GM12872 (cell line): ENCODE measurements around the gene ADAM12.

Experiments used
- TF ChIP-seq, protein P1 (sequence below): IDR thresholded peaks from 3 replicates; pipeline ENCODE4 v1.5.1; 2011; ENCODE audit warnings: low read depth, mild to moderate bottlenecking, low read length, moderate library complexity; ENCODE audit not compliant: insufficient read depth

ADAM12 gene

DNA sequence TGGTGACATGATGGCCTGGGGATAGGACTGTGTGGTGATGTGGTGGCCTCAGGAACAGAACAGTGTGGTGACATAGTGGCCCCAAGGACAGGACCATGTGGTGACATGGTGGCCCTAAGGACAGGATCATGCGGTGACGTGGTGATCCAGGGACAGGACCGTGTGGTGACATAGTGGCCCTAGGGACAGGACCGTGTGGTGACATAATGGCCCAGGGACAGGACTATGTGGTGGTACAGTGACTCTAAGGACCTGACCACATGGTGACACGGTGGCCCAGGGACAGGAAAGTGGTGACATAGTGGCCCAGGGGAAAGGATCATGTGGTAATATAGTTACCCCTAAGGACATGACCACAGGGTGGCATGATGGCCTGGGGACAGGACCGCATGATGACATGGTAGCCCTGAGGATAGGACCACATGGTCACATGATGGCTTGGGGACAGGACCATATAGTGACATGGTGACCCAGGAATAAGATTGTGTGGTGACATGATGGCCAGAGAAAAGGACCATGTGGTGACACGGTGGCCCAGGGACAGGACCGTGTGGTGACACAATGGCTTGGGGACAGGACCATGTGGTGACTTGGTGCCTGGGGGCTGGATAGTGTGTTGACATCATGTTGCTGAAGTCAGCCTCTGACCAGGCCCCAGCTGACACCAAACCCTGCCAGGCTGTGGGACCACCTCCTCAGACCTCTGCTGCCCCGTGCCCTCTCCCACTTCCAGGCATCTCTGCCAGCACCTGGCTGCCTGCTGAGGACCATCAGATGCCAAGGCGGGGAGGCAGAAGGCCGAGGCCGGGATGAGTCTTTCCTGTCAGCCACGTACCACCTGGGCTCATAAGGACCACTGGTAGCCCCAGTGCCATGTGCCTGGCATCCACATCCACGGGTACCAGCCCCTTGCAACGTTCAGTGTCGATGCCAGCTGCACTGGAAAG, 99.5 kb downstream of the ADAM12 start:
- TF ChIP-seq, protein P1, sequence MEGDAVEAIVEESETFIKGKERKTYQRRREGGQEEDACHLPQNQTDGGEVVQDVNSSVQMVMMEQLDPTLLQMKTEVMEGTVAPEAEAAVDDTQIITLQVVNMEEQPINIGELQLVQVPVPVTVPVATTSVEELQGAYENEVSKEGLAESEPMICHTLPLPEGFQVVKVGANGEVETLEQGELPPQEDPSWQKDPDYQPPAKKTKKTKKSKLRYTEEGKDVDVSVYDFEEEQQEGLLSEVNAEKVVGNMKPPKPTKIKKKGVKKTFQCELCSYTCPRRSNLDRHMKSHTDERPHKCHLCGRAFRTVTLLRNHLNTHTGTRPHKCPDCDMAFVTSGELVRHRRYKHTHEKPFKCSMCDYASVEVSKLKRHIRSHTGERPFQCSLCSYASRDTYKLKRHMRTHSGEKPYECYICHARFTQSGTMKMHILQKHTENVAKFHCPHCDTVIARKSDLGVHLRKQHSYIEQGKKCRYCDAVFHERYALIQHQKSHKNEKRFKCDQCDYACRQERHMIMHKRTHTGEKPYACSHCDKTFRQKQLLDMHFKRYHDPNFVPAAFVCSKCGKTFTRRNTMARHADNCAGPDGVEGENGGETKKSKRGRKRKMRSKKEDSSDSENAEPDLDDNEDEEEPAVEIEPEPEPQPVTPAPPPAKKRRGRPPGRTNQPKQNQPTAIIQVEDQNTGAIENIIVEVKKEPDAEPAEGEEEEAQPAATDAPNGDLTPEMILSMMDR = no peak

DNA sequence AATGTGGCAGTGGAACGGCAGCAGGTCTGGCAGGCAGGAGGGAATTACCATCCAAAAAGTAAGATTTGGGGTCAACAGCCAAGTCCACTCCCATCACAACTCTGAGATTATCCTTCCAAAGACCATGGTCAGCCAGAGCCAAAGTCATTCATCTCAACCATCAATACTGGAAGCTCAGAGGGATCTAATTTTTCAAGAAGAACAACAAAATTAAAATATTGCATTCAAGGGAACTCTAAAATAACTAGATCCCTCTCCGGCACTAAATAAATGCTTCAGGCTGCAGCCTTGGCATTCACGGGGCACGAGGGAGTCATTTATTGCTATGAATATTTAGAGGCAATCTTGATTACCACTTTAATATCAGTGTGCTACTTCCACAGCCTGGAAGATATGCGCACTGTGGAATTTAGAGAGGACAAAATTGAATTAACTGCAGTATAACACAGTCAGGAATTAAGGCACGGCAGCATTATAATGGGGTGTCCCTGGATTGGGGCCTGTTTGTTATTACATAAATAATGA, 102.0 kb downstream of the ADAM12 start:
- TF ChIP-seq, protein P1 = no peak

DNA sequence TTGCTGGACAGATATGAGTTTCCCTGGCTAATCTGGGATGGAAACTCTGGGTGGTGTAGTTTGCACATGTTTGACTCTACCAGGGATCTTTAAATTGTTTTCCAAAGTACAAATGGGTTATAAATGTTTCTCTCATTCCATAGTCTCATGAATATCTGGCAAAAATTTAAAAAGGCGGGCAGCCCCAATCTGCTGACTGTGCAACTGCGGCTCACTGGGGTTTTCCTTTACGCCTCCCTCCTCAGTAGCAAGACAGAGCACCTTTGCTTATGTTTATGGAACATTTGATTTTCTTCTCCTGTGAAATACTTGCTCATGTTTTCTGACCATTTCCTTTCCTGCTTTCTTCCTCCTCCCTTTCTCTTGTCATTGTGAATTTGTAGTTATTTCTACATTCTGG, 105.0 kb downstream of the ADAM12 start:
- TF ChIP-seq, protein P1 = no peak

DNA sequence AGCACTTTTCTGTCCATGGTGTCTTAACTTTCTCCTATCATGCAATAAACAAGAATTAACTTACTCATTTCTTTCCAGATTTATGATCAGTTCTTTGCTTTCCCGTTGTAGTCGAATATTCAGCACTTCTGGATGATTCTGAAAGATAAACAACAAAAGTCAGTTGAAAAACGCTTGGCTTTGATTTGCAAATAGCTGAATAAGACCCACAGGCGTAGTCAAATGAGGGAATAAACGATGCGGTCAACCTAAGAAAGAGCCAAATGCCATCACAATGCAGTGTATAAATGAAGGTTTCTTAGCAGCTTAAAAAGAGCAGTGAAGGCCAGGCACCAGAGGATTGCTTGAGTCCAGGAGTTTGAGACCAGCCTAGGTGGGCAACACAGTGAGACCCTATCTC, 109.4 kb downstream of the ADAM12 start:
- TF ChIP-seq, protein P1 = no peak

DNA sequence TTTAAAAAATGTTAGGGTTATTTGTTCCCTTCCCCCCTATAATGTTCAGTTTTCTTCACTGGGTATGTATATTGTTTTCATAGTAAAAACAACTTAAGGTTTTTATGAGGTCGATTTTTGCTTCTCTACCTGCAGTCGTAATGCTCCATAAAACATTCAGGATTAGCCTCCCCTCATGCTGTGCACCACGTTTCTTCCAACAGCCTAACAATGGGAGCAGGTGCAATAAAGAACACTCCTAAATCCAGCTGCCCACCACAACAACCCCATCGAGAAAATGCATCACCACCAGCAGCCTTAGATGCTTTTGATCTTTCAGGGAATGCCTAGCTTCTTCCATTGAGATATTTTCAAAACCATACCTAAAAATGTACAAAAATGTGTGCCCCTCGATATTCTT, 111.1 kb downstream of the ADAM12 start:
- TF ChIP-seq, protein P1 = no peak

DNA sequence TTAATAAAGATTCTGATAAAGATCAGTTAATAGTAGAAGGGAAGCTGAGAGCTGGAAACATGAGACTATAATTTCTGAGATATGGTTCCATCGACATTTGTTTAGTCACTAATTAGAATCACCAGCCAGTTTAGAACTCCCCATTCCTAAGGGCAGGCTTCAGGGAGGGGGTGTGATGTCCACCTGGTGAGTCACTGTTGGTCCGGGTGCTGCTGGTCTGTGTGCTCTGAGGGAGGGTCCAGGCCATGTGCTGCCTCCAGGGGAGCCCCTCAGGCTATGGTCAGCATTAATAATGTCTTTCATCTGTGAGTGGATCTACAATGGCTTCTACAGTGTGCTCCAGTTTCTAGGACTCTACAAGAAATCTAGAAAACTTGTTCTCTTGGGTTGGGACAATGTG, 115.8 kb downstream of the ADAM12 start:
- TF ChIP-seq, protein P1 = no peak

DNA sequence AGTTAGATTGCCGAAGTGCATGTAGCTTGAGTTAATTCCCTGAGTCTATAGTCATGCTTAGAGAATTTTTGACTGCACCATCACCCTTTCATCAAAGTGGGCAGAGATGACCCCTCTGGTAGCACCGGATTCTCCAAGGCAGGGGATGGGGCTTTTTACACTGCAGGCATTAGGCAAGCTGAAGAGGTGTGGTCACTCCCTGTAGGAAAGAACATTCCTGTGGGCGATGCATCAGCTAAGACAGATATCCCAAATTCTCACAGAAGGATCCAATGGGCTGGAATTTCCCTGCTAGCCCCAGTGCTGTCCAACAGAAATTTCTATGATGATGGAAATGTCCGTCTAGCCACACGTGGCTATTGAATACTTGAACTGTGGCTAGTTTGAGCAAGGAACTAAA, 118.2 kb downstream of the ADAM12 start:
- TF ChIP-seq, protein P1 = no peak
